GM18907 (cell line): ENCODE data around the gene TEX2.

ENCODE experiments used
- ATAC-seq: cut with Tn5 transposase; IDR thresholded peaks from one replicate; pipeline ENCODE4 v1.9.1; 2021; ENCODE audit warnings: mild to moderate bottlenecking, moderate library complexity; ENCODE audit not compliant: unreplicated experiment

The TEX2 gene, protein sequence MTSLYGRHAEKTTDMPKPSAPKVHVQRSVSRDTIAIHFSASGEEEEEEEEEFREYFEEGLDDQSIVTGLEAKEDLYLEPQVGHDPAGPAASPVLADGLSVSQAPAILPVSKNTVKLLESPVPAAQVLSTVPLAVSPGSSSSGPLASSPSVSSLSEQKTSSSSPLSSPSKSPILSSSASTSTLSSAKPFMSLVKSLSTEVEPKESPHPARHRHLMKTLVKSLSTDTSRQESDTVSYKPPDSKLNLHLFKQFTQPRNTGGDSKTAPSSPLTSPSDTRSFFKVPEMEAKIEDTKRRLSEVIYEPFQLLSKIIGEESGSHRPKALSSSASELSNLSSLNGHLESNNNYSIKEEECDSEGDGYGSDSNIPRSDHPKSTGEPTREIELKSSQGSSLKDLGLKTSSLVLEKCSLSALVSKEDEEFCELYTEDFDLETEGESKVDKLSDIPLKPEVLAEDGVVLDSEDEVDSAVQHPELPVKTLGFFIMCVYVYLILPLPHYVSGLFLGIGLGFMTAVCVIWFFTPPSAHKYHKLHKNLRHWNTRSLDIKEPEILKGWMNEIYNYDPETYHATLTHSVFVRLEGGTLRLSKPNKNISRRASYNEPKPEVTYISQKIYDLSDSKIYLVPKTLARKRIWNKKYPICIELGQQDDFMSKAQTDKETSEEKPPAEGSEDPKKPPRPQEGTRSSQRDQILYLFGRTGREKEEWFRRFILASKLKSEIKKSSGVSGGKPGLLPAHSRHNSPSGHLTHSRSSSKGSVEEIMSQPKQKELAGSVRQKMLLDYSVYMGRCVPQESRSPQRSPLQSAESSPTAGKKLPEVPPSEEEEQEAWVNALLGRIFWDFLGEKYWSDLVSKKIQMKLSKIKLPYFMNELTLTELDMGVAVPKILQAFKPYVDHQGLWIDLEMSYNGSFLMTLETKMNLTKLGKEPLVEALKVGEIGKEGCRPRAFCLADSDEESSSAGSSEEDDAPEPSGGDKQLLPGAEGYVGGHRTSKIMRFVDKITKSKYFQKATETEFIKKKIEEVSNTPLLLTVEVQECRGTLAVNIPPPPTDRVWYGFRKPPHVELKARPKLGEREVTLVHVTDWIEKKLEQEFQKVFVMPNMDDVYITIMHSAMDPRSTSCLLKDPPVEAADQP

DNA sequence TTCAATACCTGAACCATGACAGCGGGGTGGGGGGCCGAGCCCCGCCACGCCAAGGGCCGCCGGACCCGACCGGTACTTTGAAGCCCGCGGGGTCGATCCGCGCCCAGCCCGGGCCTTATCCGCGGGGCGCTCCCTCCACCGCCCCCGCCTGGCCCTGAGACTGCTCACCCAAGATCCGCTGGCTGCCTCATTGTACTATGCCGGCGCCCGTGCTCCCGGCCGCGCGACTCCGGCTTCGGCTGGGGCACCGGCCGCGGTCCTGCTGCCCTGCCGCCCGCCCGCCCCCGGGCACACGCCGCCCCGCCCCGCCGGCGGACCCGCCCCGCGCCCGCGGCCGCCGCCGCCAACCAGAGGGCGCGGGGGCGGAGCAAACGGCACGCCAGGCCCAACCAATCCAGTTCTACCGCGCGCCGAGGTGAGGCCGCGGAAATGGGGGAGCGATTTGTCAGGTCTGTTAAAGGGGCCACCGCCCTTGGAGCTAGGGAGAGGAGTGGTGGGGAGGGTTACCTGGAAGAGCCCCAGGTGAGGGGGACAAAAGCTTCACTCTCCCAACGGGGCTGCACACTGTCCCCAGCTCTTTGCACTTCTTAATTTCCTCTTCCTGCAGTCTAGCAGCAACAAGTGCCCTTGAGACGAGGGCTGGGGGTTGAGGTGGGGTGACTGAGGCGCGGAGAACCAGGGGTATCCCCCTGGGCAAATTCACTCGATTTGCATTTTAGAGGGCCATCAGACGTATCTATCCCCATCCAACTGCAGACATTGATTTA is at the start of gene TEX2:
TSS of gene TEX2 (minus strand) at position 261 of the 767 bp plus-strand sequence. CDS start 49,043 bp downstream, outside the sequence.
- ATAC-seq: peak; percentile 88

DNA sequence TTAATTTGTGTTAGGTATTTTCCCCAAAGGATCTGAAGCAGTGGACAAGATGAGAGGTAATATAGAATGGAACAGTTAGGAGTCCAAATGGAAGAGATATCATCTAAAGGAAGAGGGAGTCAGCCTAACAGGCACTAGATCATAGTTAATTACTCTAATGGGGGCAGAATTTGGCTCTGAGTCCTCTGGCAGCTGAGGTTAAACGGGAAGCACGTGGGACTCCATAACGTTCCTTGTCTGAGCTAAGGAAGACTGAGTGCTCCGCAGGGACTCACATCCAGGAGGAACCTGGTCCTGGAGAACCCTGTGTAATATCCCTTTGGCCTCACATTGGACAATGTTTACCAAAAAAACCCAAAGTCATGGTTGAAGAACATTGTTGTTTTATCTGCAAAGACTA is 46.6 kb upstream of the TEX2 start:
- ATAC-seq: no peak

DNA sequence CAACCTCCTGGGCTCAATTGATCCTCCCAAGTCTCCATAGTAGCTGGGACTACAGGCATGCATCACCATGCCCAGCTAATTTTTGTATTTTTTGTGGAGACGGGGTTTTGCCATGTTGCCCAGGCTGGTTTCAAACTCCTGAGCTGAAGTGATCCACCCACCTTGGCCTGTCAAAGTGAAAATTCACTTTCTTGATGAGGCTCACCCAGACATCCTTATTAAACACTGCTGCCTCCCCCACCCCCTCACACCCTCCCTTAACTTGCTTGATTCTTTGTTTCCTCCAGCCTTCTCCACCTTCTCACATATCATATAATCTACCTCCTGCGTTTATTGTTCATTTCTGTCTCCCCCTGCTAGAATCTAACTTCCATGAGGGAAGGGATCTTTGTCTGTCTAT is 46.0 kb upstream of the TEX2 start:
- no peak for ATAC-seq

DNA sequence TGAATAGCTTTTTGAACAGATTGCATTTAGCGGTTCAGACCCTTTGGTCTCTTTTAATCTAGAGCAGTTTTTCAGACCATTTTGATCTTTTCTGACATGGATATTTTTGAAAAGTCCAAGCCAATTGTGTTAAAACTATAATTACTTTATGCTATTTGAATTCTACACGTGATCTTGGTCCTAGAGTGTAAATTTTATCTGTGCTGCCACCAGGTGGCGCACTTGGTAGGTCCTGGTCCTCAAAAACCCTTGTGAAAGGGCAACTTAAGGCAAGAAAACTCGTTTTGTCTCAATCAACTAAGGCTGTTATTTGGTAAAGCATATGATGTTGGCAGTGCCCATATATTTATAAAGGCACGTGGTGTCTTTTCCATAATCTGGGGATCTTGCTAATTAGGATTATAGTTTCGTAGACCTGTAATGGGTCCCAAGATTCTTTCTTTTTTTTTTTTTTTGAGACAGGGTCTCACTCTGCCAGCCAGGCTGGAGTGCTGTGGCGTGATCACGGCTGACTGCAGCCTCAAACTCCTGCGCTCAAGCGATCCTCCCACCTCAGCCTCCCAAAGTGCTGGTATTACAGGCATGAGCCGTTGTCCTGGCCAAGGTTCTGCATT is 43.9 kb upstream of the TEX2 start:
- ATAC-seq: no peak

DNA sequence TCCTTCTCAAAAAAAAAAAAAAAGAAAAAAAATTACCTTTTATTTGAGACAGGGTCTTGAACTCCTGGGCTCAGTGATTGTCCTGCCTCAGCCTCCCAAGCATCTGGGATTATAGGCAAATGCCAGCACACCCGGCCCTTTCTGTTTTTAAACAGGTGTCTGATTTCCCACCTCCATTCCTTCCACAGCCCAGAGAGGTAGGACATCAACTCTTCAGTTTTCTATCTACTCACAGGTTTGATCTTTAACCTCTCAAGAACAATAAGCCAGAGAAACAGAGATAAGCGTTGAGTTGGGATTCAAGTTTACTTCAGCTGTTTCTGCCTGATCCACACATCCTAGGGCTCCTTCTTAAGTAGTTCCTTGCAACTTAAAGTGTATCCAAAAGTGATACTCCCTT is 41.5 kb upstream of the TEX2 start:
- ATAC-seq: no peak

DNA sequence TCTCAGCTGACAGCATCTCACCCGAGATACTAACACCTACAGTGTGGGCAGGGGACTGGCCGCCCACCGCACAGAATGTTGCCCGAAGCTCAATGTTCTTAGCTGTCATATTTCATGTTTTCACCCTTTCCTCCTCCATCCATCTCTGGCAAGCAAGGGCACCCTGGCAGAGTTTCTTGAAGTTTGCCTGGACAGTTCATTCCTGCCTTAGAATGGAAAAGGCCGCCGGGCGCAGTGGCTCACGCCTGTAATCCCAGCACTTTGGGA is 37.6 kb upstream of the TEX2 start:
- no peak for ATAC-seq

DNA sequence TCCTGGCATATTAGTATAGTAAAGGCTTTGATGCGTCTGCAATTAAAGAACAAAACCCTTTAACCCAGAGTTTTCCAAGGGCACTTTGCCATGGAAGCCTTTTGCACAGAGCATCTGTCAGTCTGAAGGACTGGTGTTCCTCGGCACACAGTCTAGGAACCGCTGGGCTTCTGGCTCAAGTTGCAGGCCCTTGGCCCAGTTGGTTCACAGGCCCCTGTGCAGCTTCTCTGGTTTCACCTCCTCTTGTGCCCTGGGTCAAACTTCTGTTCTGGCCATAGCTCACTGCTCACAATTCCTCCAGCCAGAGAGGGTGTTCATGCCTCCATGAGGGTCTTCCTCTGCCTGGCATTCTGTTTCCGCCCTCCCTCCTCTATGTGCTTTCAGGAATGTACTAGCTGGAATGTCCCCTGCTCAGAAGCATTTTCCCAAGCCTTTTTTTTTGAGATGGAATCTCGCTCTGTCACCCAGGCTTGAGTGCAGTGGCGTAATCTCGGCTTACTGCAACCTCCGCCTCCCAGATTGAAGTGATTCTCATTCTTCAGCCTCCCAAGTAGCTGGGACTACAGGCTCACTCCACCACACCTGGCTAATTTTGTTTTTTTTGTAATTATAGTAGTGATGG is 34.5 kb upstream of the TEX2 start:
- no peak for ATAC-seq

DNA sequence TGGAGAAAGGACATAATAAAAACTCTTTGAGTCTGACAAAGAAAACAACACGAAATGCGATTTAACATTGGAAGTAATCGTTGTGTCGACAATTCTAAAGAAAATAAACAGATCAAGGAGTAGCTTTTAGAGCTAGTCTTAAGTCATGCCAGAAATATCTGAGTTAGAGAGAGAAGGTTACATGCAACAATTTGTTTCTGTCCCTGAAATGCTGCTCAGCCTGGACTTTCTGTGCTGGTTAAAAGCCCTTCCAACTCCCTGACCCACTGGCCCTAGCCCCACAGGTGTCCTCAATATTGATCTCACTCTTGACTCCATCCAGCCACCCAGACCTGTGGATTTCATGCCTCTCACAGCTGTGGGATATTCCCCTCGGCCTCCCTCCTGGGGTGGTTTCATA is 33.2 kb upstream of the TEX2 start:
- ATAC-seq: no peak

DNA sequence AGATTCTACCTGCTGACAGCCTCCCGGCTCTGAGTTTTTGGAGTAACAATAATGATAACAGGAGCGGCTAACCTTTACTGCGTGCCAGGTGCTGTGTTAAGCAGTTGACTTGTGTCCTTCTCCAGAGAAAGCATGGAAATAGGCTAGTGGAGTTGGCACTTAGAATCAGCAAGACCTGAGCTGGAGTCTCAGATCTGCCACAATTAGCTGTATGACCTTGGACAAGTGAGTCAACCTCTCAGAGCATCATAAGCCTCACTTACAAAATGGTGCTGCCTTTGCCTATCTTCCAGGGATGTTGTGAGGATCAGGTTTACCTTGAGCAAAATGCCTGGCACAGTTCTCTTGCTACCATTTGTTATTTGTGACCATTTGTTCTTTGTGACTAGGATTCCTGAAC is 32.1 kb upstream of the TEX2 start:
- ATAC-seq: no peak

DNA sequence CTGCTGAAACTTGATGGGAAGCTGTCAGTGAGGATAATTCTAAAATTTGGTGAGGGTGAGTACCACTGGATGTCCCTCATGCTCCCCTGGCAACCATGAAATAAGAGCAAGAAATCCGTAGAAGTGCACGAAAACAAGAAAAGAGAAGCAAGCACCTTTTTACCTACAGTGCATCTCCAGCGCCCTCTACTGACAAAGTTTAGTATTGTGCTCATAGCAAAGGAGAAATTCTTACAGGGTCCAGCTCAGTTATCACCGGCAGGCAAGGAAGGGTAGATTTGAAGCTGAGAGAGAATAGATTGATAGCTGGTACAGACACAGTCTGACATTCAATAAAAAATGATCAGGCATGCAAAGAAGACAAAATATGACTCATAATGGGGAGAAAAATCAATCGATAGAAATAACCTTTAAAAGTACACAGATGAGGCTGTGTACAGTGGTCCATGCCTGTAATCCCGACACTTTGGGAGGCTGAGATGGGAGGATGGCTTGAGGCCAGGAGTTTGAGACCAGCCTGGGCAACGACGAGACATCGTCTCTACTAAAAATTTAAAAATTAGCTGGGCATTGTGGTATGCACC is 28.3 kb upstream of the TEX2 start:
- ATAC-seq: no peak

DNA sequence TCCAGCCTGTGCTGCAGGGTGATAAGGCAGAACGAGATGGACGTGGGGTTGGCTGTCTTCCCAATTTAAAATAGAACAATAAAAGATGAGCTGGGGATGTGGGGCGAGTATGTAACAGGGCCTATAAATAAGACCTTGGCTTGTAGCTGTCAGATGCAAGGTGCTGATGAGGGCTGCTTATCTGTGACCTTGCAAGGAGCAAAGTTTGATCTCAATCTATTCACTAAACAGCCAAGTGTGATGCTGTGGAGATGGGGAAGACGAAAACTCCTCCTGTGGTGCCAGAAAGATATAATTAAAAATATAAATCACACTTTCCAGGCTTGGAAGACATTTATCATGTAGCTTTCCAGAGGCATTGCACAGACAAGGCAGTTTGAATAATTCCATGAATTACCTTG is 26.7 kb upstream of the TEX2 start:
- ATAC-seq: no peak

DNA sequence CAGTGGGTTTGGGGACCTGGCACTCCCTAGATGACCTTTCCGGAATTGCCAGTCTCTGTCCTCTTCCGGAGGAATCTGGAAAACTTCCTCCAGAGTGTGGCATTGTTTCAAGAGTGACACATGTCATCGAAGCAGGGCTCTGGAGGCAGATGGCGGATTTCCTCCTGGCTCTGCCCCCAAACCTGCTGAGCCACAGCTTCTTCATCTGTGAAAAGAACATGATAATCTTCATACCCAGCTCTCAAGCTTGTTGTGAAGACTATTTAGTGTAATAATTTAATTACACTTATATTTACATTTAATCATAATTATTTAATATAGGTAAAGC is 19.7 kb upstream of the TEX2 start:
- ATAC-seq: no peak

DNA sequence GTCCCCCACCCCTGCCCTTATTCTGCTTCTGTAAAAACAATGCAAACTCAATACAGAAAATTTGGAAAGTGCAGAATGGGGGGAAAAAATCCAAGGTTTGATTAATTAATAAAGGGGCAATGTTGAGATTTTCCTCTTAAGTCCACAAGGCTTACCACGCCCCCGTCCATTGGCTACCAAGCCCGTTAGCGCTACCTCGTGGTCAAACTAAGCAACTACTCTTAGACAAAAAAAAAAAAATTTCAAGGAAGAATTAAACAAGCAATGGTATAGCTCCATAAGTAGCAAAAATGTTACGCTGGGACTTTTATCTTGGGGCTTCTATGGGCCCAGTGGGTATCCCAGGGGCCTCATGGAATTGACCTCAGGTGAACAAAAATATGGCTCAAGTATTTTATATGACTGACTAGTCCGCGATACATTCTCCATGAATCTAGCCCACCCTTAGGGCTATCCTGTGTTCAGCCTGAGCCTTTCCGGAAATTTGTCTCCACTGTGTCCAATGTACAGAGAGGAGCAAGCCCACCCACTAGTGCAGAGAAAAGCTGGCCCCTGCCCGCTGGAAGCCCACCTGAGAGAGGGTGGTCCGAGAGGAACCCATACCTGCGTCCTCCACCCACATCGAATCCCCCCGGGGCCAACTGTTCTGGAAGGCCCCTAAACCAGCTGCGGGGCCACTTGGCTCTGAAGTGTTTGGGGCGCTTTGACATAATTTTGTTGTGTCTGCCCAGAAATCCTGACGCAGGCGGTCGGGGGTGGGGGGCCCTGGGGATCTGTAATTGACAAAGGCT is 19.1 kb upstream of the TEX2 start:
- no peak for ATAC-seq

DNA sequence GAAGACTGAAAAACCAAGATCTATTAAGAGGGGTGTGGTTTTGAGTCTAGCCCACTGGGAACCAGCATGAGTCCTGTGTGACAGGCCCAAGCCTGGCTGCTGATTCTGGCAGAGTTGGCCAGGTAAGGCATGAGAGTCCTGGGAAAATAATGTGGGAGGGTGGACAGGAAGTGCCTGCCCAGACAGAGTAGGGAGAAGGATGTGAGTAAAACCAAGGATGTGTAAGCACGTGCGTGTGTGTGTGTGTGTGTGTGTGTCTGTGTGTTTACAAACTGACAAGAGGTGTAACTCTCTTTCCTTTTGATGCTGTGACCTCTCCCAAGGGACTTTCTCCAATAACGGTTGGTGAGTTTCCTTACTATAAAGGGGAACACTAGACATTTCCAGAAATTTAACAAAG is 15.6 kb upstream of the TEX2 start:
- no peak for ATAC-seq

DNA sequence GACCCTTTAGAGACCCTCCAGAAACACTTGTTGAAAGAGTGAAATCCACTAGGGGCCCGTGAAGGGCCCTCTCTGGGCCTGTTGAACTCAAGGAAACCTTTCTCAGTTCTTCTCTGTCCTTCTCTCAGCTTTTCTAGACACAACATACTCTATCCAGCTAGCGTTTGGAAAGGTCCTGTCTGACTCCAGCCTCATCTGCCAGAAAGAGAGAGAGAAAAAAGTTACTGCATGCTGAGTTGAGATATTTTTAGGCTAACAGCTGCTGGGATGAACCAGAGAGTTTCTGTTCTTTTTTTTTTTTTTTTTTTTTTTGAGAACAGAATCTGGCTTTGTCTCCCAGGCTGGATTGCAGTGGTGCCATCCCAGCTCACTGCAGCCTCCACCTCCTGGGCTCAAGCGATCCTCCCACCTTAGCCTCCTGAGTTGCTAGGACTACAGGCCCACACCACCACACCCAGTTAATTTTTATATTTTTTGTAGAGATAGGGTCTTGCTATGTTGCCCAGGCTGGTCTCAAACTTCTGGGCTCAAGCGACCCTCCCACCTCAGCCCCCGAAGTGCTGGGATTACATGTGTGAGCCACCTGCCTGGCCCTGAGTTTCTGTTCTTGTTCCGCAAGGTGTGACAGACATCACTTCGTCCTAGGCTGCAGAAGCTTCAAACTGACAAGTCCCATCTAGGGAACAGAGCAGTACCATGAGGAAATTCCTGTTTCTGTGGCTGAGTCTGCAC is 14.9 kb upstream of the TEX2 start:
- no peak for ATAC-seq

DNA sequence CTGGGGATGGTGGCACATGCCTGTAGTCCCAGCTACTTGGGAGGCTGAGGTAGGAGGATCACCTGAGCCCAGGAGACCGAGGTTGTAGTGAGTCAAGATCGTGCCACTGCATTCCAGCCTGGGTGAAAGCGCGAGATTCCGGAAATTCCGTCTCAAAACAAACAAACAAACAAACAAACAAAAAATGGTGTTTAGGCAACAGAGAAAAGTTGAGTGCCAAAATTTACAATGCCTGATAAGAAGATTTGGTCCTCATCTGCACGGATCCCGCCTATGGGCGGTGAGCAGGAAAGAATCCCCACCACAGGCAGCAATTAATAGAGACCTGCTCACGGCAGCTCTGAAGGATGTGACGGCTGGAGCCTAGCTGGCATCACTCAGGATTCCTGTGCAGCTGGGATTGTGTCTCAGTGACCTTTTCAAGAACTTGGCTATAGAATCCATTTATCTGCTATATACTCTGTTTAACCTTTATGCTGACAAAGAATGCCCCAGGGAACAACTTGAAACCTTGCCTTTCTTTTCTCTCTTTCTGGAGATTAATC is 14.0 kb upstream of the TEX2 start:
- ATAC-seq: no peak

DNA sequence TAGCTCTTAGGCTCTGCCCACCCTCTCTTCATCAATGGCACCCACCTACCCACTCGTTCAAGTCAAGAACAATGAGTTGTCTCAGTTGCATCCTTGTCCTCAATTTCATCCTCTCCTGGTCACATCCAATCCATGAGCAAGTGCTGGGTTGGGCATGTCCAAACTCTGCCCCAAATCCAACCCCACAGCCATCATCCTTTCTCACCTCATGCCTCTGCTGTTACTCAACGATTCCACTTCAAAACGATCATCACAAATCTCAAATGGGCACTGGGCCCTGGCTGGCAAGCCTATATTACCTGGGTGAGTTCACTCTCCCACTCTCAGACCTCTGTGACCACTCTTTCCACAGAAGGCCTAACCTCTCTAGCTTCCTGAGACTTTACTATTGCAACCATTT is 12.0 kb upstream of the TEX2 start:
- ATAC-seq: no peak

DNA sequence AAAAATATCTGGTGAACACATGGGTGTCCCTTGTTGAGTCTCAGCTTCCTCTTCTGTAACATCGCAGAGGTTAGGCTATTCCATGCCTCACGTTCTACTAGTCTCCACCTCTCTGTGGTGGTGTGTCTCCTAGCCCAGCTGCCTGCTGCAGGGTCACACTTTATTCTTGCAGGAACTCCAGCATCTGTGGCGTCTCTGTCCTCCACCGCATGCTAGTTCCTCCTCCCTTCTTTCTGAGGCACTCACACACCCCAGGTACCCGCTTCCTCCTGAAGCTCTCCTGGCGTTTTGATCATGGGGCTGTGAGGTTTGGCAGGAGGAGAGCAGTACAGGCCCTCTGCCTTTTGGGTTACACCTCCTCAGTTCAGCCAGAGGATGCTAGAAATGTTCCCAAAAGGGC is 9.9 kb upstream of the TEX2 start:
- ATAC-seq: no peak
